ENCODE measurements around the gene TBC1D16. TPM values are rescaled to one million over a fixed set of nuclear protein-coding genes. Genes with fewer than 3 reads are reported as not detected.

The TBC1D16 gene
- total RNA-seq, 4 donors from 2014 or later = 6.4 to 20.2 (median 11.5) TPM

GRCh38 chr17:80034791-80035686, 633 bp downstream of the TBC1D16 start:
- no peak for DNase-seq
- peak overlapping the region; percentile 62 to 87 (median 76) for H3K4me3 ChIP-seq
- no peaks in the 10 kb centered on the region for H3K27me3 ChIP-seq
- peaks cover 22 to 62% (median 25%) of the 10 kb centered on the region in 3 donors for H3K4me1 ChIP-seq
- H3K36me3 ChIP-seq = no peaks in the 10 kb centered on the region
- H3K27ac ChIP-seq = peak overlapping the region; percentile 81 to 94 (median 88)
- TF ChIP-seq CTCF (IDR thresholded peaks at IDR 0.05) (no peak), POLR2A (IDR thresholded peaks at IDR 0.05) (no peak)
- WGBS, 2 donors = 2% methylated on average over 21 to 31 of the region's 55 CpGs
- intact Hi-C loops (cut with DNase I) = no loop called here
- H3K9me3 ChIP-seq = no peaks in the 10 kb centered on the region

- Histone ChIP-seq H3K27me3 (no peaks in the 10 kb centered on the region), H3K27ac (no peak overlapping the region), H3K4me3 (peak overlapping the region in 1 of 4 donors; percentile 83), H3K4me1 (peaks cover 26 to 74% (median 31%) of the 10 kb centered on the region in 3 donors), H3K36me3 (no peaks in the 10 kb centered on the region), H3K9me3 (no peaks in the 10 kb centered on the region)
- intact Hi-C loops (cut with DNase I) = no loop called here
- TF ChIP-seq CTCF (IDR thresholded peaks at IDR 0.05) (no peak), POLR2A (IDR thresholded peaks at IDR 0.05) (no peak)
- no peak for DNase-seq
- WGBS, 2 donors = 82 to 89% methylated on average over 4 of the region's 4 CpGs
Measured at GRCh38 chr17:80033840-80034239, 1.8 kb downstream of the TBC1D16 start.

- 97% methylated on average over 9 of the region's 9 CpGs for WGBS, 2 donors
- intact Hi-C loops (cut with DNase I) = no loop called here
Measured at GRCh38 chr17:80032614-80033171, 3.0 kb downstream of the TBC1D16 start.

GRCh38 chr17:80031691-80032430, 3.8 kb downstream of the TBC1D16 start:
- no peak overlapping the region for H3K4me3 ChIP-seq
- DNase-seq = no peak
- 82 to 85% methylated on average over 11 to 12 of the region's 12 CpGs for WGBS, 2 donors
- H3K27me3 ChIP-seq = no peaks in the 10 kb centered on the region
- H3K27ac ChIP-seq = no peak overlapping the region
- peaks cover 29 to 88% (median 36%) of the 10 kb centered on the region in 3 donors for H3K4me1 ChIP-seq
- TF ChIP-seq CTCF (IDR thresholded peaks at IDR 0.05) = no peak
- no peak for TF ChIP-seq POLR2A (IDR thresholded peaks at IDR 0.05)
- H3K36me3 ChIP-seq = no peaks in the 10 kb centered on the region
- no peaks in the 10 kb centered on the region for H3K9me3 ChIP-seq
- intact Hi-C loops (cut with DNase I) = no loop called here

More at GRCh38 chr17:80032614-80033171, 3.0 kb downstream of the TBC1D16 start:
- H3K9me3 ChIP-seq = no peaks in the 10 kb centered on the region
- H3K27ac ChIP-seq = no peak overlapping the region
- no peak for TF ChIP-seq POLR2A (IDR thresholded peaks at IDR 0.05)
- TF ChIP-seq CTCF (IDR thresholded peaks at IDR 0.05) = no peak
- H3K4me3 ChIP-seq = no peak overlapping the region
- no peak for DNase-seq
- H3K4me1 ChIP-seq = peaks cover 32 to 86% (median 39%) of the 10 kb centered on the region in 3 donors
- H3K27me3 ChIP-seq = no peaks in the 10 kb centered on the region
- no peaks in the 10 kb centered on the region for H3K36me3 ChIP-seq

All from esophagus squamous epithelium (tissue), 5 donors.